ENCODE data around the gene RHBDL1.

Gene RHBDL1

GRCh38 chr16:670485-671352, 4.8 kb upstream of the RHBDL1 start:
- FAIRE-seq: no peak
- no peak for TF ChIP-seq POLR2A (IDR thresholded peaks at IDR 0.05; ENCODE audit: low read depth, low read length)
- DNase-seq (ENCODE audit: insufficient read length, low spot score): no peak

GRCh38 chr16:671353-672131, 3.9 kb upstream of the RHBDL1 start:
- FAIRE-seq: no peak
- no peak for TF ChIP-seq POLR2A (IDR thresholded peaks at IDR 0.05; ENCODE audit: low read depth, low read length)

GRCh38 chr16:672371-672770, 3.1 kb upstream of the RHBDL1 start:
- no peak for DNase-seq (ENCODE audit: insufficient read length, low spot score)
- TF ChIP-seq POLR2A (IDR thresholded peaks at IDR 0.05; ENCODE audit: low read depth, low read length): no peak
- FAIRE-seq: no peak

More at GRCh38 chr16:671353-672131, 3.9 kb upstream of the RHBDL1 start:
- no peak for DNase-seq (ENCODE audit: insufficient read length, low spot score)

- DNase-seq (ENCODE audit: insufficient read length, low spot score): no peak
- no peak for FAIRE-seq
- TF ChIP-seq POLR2A (IDR thresholded peaks at IDR 0.05; ENCODE audit: low read depth, low read length): no peak
Measured at GRCh38 chr16:672851-673250, 2.6 kb upstream of the RHBDL1 start.

- DNase-seq (ENCODE audit: insufficient read length, low spot score): no peak
- no peak for TF ChIP-seq POLR2A (IDR thresholded peaks at IDR 0.05; ENCODE audit: low read depth, low read length)
- no peak for FAIRE-seq
Measured at GRCh38 chr16:673399-673991, 2.0 kb upstream of the RHBDL1 start.

GRCh38 chr16:674214-674881, 1.1 kb upstream of the RHBDL1 start:
- FAIRE-seq (no peak), DNase-seq (ENCODE audit: insufficient read length, low spot score) (no peak)
- no peak for TF ChIP-seq POLR2A (IDR thresholded peaks at IDR 0.05; ENCODE audit: low read depth, low read length)

- TF ChIP-seq POLR2A (IDR thresholded peaks at IDR 0.05; ENCODE audit: low read depth, low read length): no peak
- FAIRE-seq: no peak
- no peak for DNase-seq (ENCODE audit: insufficient read length, low spot score)
Measured at GRCh38 chr16:675884-676564, 553 bp downstream of the RHBDL1 start.

- no peak for TF ChIP-seq POLR2A (IDR thresholded peaks at IDR 0.05; ENCODE audit: low read depth, low read length)
- DNase-seq (ENCODE audit: insufficient read length, low spot score) (no peak), FAIRE-seq (no peak)
Measured at GRCh38 chr16:676565-676902, 1.1 kb downstream of the RHBDL1 start.

- FAIRE-seq: no peak
- no peak for DNase-seq (ENCODE audit: insufficient read length, low spot score)
- TF ChIP-seq POLR2A (IDR thresholded peaks at IDR 0.05; ENCODE audit: low read depth, low read length): no peak
Measured at GRCh38 chr16:676913-677312, 1.4 kb downstream of the RHBDL1 start.

GRCh38 chr16:677316-678190, 2.1 kb downstream of the RHBDL1 start:
- no peak for TF ChIP-seq POLR2A (IDR thresholded peaks at IDR 0.05; ENCODE audit: low read depth, low read length)
- FAIRE-seq (no peak), DNase-seq (ENCODE audit: insufficient read length, low spot score) (no peak)

- TF ChIP-seq POLR2A (IDR thresholded peaks at IDR 0.05; ENCODE audit: low read depth, low read length): no peak
- no peak for DNase-seq (ENCODE audit: insufficient read length, low spot score)
- FAIRE-seq: no peak
Measured at GRCh38 chr16:678209-678857, 2.9 kb downstream of the RHBDL1 start.

Measured in H54 (cell line).